Stomach (tissue), 9 donors: Measurements from ENCODE around the gene MARCHF3. TPM values are rescaled to one million over a fixed set of nuclear protein-coding genes. Genes with fewer than 3 reads are reported as not detected.

ENCODE experiments used
- DNase-seq, 2 donors: peaks; one replicate each; pipeline versions ENCODE4 v3.0.0 to v3.0.0-alpha.2; 2013 to 2019
- H3K27ac ChIP-seq, 5 donors: fragments of 200-600 bp in 4 of 5; sonication (generic) in 4 of 5; one replicate each; pipeline ENCODE4 v1.5.1; 2013 to 2019; ENCODE audit warnings: mild to moderate bottlenecking in 1 of 5, moderate library complexity in 1 of 5
- H3K27me3 ChIP-seq, 3 donors: fragments of 200-600 bp; sonication (generic); one replicate each; pipeline ENCODE4 v1.5.1; 2017 to 2019; ENCODE audit warnings: mixed run types in 1 of 3
- H3K36me3 ChIP-seq, 4 donors: fragments of 200-600 bp; sonication (generic); 1 replicate in 3 of 4; 2 replicates in 1 of 4; pipeline ENCODE4 v1.5.1; 2016 to 2019
- H3K4me1 ChIP-seq, 4 donors: fragments of 200-600 bp; sonication (generic); one replicate each; pipeline ENCODE4 v1.5.1; 2016 to 2019
- H3K4me3 ChIP-seq, 4 donors: fragments of 200-600 bp; sonication (generic) in 3 of 4; one replicate each; pipeline ENCODE4 v1.5.1; 2016 to 2019; ENCODE audit warnings: mild to moderate bottlenecking in 1 of 4
- H3K9me3 ChIP-seq, 4 donors: fragments of 200-600 bp; sonication (generic); one replicate each; pipeline ENCODE4 v1.5.1; 2016 to 2019
- EP300 ChIP-seq: sonication (generic); formaldehyde crosslinking; IDR thresholded peaks from one replicate; pipeline ENCODE4 v1.6.1; 2017; ENCODE audit warnings: antibody characterized with exemption
- POLR2A ChIP-seq, 4 donors: fragments of 450-650 bp; IDR thresholded peaks; one replicate each; pipeline ENCODE4 v1.6.1; 2016; ENCODE audit warnings: antibody characterized with exemption in 4 of 4, control low read depth in 2 of 4, mild to moderate bottlenecking in 1 of 4, moderate library complexity in 1 of 4
- POLR2AphosphoS5 ChIP-seq, 3 donors: sonication (generic); formaldehyde crosslinking; IDR thresholded peaks; one replicate each; pipeline ENCODE4 v1.6.1; 2016; ENCODE audit warnings: antibody characterized with exemption in 3 of 3
- WGBS, 5 donors: extraction: QIAGEN DNeasy Blood & Tissue Kit in 3 of 5; methylation state at CpG; one replicate each; pipeline versions ENCODE4 v1.1.5 to v1.1.7; 2013 to 2018; 5-methylcytosine and 5-hydroxymethylcytosine counted together
- intact Hi-C: fragments of 100-400 bp; cut with DNase I; formaldehyde crosslinking; loops from one replicate; pipeline ENCODE4 v1.15.1; 2023; ENCODE audit warnings: low total_unique reads
- polyA plus RNA-seq, 3 donors: library from polyadenylated mRNA; stranded (reverse); fragments of 200-250 nt; gene quantifications; one replicate each; pipeline ENCODE4 v1.2.3, GENCODE V29; 2013
- total RNA-seq, 5 donors: library from RNA; depleted of rRNA; stranded (reverse); fragments of >200 nt; gene quantifications; one replicate each; pipeline versions ENCODE4 v1.1.0 to v1.2.3, GENCODE V29; 2014 to 2016
- TF ChIP-seq, protein P1 (sequence below), 7 experiments: fragments of 450-650 bp in 4 of 7; fragments of 200-600 bp in 3 of 7; sonication (generic) in 3 of 7; IDR thresholded peaks; one replicate each; pipeline ENCODE4 v1.5.1; 2016 to 2019; ENCODE audit warnings: antibody characterized with exemption in 7 of 7, control low read depth in 2 of 7, mild to moderate bottlenecking in 1 of 7
- donor health status: healthy with polysubstance abuse.
- donor health status: Bipolar disorder and iron deficiency.
- donor health status: healthy.

The MARCHF3 gene
- total and polyA plus RNA-seq, 8 donors: 1.1 to 11.9 (median 2.6) TPM; not detected in 1

DNA sequence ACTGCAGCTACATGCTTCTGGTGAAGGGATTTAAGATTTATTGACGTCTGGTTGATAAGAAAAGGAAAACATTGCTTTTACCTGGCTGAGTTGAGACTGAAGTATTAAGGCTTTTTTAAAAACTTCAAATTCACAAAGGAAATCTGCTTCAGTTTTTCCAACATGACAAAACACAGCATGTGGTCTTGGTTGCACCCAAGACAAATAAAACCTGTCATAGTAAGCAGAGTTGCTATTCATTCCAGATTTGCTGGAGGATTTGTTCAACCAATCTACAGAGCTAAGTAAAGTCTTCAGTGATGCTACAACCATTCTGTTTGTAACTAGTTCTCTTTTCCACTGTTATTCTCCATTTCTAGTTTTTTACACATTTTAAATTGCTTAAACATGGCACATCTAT, 31.6 kb upstream of the MARCHF3 start:
- TF ChIP-seq POLR2AphosphoS5 (IDR thresholded peaks at IDR 0.05) (no peak), POLR2A (IDR thresholded peaks at IDR 0.05) (no peak), EP300 (no peak)
- TF ChIP-seq, protein P1, sequence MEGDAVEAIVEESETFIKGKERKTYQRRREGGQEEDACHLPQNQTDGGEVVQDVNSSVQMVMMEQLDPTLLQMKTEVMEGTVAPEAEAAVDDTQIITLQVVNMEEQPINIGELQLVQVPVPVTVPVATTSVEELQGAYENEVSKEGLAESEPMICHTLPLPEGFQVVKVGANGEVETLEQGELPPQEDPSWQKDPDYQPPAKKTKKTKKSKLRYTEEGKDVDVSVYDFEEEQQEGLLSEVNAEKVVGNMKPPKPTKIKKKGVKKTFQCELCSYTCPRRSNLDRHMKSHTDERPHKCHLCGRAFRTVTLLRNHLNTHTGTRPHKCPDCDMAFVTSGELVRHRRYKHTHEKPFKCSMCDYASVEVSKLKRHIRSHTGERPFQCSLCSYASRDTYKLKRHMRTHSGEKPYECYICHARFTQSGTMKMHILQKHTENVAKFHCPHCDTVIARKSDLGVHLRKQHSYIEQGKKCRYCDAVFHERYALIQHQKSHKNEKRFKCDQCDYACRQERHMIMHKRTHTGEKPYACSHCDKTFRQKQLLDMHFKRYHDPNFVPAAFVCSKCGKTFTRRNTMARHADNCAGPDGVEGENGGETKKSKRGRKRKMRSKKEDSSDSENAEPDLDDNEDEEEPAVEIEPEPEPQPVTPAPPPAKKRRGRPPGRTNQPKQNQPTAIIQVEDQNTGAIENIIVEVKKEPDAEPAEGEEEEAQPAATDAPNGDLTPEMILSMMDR (IDR thresholded peaks at IDR 0.05): no peak

DNA sequence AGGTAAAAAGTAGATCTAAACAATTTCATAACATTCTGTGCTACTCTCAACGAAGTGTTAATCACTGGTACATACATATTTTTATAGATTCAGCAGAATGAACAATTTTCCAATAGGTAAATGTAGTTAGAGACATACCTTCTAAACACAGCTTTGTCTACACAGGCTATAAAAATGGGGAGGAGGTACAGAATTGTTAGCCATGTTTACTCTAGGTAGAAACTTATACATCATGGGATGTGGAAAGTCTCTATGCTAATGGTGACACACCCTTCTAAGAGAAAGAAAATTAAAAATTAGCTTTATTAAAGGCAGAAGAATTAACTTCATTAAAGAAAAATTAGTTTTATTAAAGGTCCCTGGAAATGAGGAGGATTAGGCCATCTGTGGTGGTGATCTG, 31.2 kb upstream of the MARCHF3 start:
- H3K9me3 ChIP-seq: no peaks in the 10 kb centered on the region
- no peaks in the 10 kb centered on the region for H3K27me3 ChIP-seq
- WGBS, 5 donors: 71 to 87% (median 81%) methylated on average over 1 of the region's 1 CpG
- no peak for TF ChIP-seq POLR2AphosphoS5 (IDR thresholded peaks at IDR 0.05)
- no peak for TF ChIP-seq EP300
- TF ChIP-seq POLR2A (IDR thresholded peaks at IDR 0.05): no peak
- TF ChIP-seq, protein P1 (IDR thresholded peaks at IDR 0.05): no peak
- H3K27ac ChIP-seq: no peak overlapping the region
- H3K4me3 ChIP-seq: no peak overlapping the region
- intact Hi-C loops: no loop called here
- H3K36me3 ChIP-seq: peaks cover 0 to 24% (median 4%) of the 10 kb centered on the region in 4 donors
- no peaks in the 10 kb centered on the region for H3K4me1 ChIP-seq
- no peak for DNase-seq

More for the DNA sequence above, 31.6 kb upstream of the MARCHF3 start:
- intact Hi-C loops: no loop called here
- Histone ChIP-seq H3K27me3 (no peaks in the 10 kb centered on the region), H3K27ac (no peak overlapping the region), H3K4me3 (no peak overlapping the region), H3K9me3 (no peaks in the 10 kb centered on the region), H3K4me1 (no peaks in the 10 kb centered on the region), H3K36me3 (peaks cover 0 to 21% (median 2%) of the 10 kb centered on the region in 4 donors)
- 23 to 55% (median 34%) methylated on average over 1 of the region's 1 CpG for WGBS, 5 donors
- DNase-seq: no peak

DNA sequence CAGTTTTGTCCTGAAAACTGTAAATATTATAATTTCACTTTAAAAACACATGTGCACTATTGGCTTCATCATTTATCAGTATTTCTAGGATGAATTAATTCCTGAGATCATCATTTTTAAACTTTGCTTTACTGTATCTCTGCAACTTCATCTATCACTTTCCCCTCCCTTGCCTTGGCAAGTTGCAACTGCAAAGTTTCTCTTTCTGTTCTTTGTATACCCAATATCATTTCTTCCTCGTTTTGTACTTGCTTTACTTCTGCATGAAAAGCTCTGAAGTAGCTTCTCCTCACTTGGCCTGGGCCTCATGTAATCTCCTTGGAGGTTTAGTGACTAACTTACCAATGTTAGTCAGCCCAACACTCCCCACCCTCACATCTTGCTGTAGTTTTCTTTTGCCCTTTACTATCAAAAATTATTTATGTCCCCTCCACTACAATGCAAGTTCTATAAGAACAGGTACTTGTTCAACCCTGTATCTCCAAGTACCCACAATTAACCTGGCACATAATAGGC, 30.2 kb upstream of the MARCHF3 start:
- TF ChIP-seq, protein P1 (IDR thresholded peaks at IDR 0.05): no peak
- TF ChIP-seq POLR2A (IDR thresholded peaks at IDR 0.05): no peak
- no peak for TF ChIP-seq EP300
- no peak for TF ChIP-seq POLR2AphosphoS5 (IDR thresholded peaks at IDR 0.05)
- Histone ChIP-seq H3K27ac (no peak overlapping the region), H3K9me3 (no peaks in the 10 kb centered on the region), H3K27me3 (no peaks in the 10 kb centered on the region), H3K4me3 (no peak overlapping the region), H3K36me3 (peaks cover 0 to 25% (median 11%) of the 10 kb centered on the region in 4 donors), H3K4me1 (no peaks in the 10 kb centered on the region)
- intact Hi-C loops: no loop called here
- no peak for DNase-seq
- WGBS, 5 donors: 16 to 35% (median 30%) methylated on average over 1 of the region's 1 CpG

DNA sequence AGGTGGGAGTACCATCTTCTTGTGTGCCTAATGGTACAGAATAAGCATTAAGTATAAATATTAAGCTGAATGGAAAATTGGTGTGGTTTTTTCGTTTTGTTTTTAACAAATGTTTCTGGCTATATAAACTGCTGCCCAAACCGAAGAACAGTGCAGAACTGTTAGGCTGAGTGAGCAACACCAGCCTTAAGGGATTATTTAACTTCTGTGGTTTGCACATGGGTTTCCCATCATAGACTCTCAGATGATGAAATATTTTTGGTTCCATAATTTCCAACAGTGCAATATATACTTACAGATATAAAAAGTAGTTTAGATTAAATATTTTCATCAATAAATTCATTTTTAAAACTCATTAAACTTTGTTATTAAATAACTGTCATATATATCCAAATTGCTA, 26.5 kb upstream of the MARCHF3 start:
- no peak for DNase-seq
- TF ChIP-seq EP300 (no peak), POLR2AphosphoS5 (IDR thresholded peaks at IDR 0.05) (no peak), POLR2A (IDR thresholded peaks at IDR 0.05) (no peak)
- TF ChIP-seq, protein P1 (IDR thresholded peaks at IDR 0.05): no peak

More for the DNA sequence above, 26.5 kb upstream of the MARCHF3 start:
- Histone ChIP-seq H3K27me3 (no peaks in the 10 kb centered on the region), H3K4me1 (no peaks in the 10 kb centered on the region), H3K27ac (no peak overlapping the region), H3K36me3 (peaks cover 0 to 25% (median 11%) of the 10 kb centered on the region in 4 donors), H3K4me3 (no peak overlapping the region), H3K9me3 (no peaks in the 10 kb centered on the region)
- intact Hi-C loops: no loop called here
- WGBS, 5 donors: 56 to 85% (median 76%) methylated on average over 2 of the region's 2 CpGs
